Measurements from ENCODE around the gene TMC1.

TMC1 gene

DNA sequence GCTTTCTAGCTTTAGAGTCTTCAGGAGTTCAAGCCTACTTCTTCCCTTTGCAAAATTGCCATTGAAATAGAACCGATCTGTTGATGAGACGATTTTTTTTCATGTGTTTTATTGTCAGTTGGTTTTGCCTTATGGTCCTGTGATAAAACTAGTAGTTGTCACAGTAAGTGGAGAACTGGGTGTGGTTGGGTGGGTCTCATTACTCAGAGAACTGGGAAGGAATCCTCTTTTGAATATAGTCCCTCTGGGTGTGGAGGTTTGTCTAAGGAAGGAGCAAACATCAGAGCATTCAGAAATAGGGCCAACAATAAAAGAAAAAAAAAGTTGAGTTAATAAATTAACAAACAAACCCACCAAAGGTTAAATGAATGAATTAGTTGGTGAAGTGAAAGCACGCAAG, 362.5 kb downstream of the TMC1 start:
- DNase-seq: no peak

- no peak for DNase-seq
These were observed 363.1 kb downstream of the TMC1 start for GRCh38 chr9:72884508-72884907.
